Measurements from ENCODE around the gene EFNA2.
A peak's percentile ranks its signal among the peaks of the same experiment; 100 is the strongest.
"Not testable (repeated sequence)": the region's sequence is repeated elsewhere in the genome, so short reads cannot be mapped to it uniquely, and the experiment has no call there.

The EFNA2 gene

DNA sequence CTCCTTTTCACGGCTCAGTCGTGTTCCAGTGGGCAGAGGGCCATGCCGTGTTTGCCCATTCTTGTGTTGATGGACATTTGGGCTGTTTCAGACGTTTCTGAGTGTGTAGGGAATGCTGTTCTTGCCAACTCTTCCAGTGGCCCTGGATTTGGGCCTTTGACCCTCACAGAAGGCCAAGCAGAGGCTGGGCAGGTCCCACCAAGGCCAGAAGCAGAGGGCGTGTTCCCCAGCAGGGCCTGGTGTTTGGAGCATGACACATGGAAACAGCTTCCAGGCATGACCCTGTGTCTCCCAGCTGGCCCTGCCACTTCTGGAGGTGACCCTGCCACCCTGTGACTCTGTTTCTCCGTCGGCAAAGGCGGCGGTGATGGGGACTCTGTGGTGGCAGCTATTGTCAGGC, 35.9 kb downstream of the EFNA2 start:
- TF ChIP-seq, protein P1, sequence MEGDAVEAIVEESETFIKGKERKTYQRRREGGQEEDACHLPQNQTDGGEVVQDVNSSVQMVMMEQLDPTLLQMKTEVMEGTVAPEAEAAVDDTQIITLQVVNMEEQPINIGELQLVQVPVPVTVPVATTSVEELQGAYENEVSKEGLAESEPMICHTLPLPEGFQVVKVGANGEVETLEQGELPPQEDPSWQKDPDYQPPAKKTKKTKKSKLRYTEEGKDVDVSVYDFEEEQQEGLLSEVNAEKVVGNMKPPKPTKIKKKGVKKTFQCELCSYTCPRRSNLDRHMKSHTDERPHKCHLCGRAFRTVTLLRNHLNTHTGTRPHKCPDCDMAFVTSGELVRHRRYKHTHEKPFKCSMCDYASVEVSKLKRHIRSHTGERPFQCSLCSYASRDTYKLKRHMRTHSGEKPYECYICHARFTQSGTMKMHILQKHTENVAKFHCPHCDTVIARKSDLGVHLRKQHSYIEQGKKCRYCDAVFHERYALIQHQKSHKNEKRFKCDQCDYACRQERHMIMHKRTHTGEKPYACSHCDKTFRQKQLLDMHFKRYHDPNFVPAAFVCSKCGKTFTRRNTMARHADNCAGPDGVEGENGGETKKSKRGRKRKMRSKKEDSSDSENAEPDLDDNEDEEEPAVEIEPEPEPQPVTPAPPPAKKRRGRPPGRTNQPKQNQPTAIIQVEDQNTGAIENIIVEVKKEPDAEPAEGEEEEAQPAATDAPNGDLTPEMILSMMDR (IDR thresholded peaks at IDR 0.05; ENCODE audit: low read depth, low read length) = no peak
- H3K4me3 ChIP-seq (ENCODE audit: low read depth, low read length) = no peak overlapping the region

DNA sequence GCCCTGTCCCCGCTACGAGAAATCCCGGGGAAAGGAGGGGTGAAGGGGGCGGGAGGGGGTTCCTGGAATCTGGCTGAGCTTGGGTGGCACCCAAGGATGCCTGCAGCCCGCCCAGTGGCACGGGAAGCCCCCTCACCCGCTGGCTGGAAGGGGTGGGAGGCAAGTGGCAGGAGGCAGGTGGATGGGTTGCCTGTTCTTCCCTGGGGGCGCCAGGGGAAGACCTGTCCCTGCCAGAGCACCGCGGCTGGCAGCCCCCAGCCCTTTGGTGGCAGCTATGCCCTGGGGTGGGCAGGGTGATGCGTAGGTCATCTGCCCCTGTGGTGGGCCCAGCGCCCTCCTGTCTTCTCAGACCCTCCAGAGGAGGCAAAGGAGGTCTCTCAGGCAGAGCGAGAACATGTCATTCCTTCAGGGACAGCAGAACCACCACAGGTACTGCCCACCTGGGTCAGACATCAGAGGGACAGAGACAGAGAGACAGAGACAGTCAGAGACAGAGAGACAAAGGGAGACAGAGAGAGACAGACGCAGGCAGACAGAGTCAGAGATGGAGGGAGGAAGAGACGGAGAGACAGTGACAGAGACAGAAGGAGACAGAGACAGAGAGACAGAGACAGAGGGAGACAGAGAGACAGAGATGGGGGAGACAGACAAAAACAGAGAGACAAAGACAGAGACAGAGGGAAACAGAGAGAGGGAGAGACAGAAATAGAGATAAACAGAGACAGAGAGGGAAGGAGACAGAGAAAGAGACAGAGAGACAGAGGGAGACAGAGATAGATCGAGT, 36.7 kb downstream of the EFNA2 start:
- H3K4me3 ChIP-seq (ENCODE audit: low read depth, low read length) = no peak overlapping the region
- TF ChIP-seq, protein P1 (IDR thresholded peaks at IDR 0.05; ENCODE audit: low read depth, low read length) = no peak

DNA sequence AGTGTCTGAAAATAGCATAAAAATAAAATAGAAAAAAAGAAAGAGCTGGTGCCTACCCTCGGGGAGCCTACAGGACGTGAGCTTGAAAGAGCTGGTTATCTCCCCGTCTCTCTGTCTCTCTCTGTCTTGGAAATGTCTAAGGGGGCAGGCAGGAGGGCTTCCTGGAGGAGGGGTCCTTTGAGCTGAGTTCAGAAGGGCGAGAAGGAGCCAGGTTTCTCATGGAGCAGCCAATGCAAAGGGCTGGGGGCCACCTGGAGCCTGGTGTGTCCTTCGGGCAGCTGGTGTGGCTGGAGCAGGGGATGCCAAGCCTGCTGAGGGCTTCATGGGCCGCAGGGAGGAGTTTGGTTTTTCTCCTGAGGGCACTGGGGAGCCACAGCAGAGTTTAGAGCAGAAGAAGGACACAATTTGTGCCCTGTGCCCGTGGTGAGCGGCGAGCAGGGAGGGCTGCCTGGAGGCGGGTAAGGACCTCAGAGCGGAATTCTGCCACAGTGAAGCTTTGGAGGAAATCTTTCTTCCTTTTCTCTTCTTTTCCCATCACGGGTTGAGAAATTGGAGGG, 38.7 kb downstream of the EFNA2 start:
- TF ChIP-seq, protein P1 (IDR thresholded peaks at IDR 0.05; ENCODE audit: low read depth, low read length) = no peak
- no peak overlapping the region for H3K4me3 ChIP-seq (ENCODE audit: low read depth, low read length)

DNA sequence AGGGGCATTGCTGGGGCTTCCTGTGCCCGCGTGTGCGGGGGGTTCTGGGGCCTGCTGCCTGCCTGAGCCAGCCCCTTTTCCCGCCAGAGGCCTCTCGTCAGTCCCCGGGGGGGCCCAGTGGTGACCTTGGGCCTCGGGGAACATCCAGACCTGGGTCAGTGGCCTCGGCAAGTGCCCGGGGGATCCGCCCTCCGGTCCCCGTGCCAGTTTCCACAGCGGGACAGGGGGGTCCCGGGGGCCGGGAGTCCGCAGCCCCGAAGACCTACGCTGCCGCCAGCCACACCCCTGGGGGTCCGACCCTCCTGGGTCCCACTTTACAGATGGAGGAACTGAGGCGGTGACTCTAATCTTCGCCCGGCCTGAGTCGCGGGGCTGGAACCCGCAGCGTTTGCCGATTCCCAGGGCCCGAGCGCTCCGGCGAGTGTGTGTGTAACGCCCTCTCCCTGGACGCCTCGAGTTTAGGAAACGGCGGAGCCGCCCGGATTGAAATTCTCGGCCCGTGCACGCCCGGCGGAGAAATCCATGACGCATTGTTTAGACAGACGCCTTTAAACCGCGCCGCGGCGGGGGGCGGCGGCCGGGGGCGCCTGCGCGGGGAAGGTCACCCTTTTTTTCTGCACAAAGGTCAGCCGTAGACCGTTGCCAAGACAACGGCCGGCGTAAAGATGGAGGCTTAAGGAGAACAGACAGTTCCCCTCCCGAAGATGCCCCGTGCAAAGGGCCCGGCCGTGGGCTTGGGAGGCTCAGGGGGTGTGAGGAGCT, 39.3 kb downstream of the EFNA2 start:
- TF ChIP-seq, protein P1 (IDR thresholded peaks at IDR 0.05; ENCODE audit: low read depth, low read length) = no peak

DNA sequence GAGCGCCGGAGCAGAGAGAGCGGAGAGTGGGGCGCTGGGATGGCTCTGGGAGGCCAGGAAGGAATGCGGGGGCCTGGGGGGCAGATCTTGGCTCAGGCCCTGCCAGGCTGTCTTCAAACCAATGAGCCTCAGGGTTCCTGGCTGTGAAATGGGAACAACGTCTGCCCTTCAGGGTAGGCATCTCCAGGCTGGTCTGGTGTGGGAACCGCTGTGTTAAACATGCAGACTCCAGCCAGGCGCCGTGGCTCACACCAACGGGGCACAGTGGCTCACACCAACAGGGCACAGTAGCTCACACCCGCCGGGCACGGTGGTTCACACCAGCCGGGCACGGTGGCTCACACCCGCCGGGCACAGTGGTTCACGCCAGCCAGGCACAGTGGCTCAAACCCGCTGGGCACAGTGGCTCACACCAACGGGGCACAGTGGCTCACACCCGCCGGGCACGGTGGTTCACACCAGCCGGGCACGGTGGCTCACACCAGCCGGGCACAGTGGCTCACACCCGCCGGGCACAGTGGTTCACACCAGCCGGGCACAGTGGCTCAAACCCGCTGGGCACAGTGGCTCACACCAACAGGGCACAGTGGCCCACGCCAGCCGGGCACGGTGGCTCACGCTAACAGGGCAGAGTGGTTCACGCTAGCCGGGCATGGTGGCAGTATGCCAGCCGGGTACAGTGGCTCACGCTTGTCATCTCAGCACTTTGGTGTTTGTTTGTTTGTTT, 40.1 kb downstream of the EFNA2 start:
- peak overlapping the region; percentile 47 for H3K4me3 ChIP-seq (ENCODE audit: low read depth, low read length)
- TF ChIP-seq, protein P1 (IDR thresholded peaks at IDR 0.05; ENCODE audit: low read depth, low read length) = no peak

More for the DNA sequence above, 39.3 kb downstream of the EFNA2 start:
- H3K4me3 ChIP-seq (ENCODE audit: low read depth, low read length) = peak overlapping the region; percentile 47

DNA sequence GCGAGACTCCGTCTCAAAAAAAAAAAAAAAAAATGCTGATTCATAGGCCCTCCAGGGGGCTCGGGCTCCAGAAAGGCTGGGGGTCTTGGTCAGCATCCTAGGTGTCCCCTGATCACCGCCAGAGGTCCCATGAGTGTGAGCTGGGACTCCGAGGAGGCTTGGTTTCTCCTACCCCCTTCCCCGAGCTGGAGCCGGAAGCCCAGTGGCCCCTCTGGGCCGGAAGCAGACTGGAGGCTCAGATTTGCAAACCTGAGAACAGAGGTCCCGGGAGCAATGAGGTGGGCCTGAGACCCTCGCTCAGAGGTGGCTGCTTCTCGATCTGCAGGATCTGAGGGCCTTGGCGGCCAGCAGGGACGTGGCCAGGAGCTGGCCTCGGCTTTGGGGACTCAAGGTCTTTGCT, 41.5 kb downstream of the EFNA2 start:
- TF ChIP-seq, protein P1 (IDR thresholded peaks at IDR 0.05; ENCODE audit: low read depth, low read length) = no peak
- no peak overlapping the region for H3K4me3 ChIP-seq (ENCODE audit: low read depth, low read length)

DNA sequence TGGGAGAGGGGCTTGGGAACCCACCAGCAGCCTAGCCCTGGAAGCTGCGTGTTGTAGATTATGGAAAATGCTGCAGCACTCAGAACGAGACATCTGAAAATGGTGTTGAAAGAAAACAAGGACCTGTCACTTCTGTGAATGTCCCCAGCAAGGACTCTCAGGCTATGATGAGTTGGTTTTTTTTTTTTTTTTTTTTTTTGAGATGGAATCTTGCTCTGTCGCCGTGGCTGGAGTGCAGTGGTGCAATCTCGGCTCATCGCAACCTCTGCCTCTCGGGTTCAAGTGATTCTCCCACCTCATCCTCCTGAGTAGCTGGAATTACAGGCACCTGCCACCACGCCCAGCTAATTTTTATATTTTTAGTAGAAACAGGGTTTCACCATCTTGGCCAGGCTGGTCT, 46.5 kb downstream of the EFNA2 start:
- H3K4me3 ChIP-seq (ENCODE audit: low read depth, low read length) = not testable (repeated sequence)
